Right lobe of liver (tissue), 4 donors: ENCODE data around the gene CAVIN3.

Source experiments
- POLR2A ChIP-seq: fragments of 450-650 bp; IDR thresholded peaks from one replicate; pipeline ENCODE4 v1.6.1; 2017; ENCODE audit warnings: antibody characterized with exemption, mild to moderate bottlenecking
- TF ChIP-seq, protein P1 (sequence below), 4 donors: fragments of 200-600 bp in 3 of 4; fragments of 450-650 bp in 1 of 4; IDR thresholded peaks; one replicate each; pipeline versions ENCODE4 v1.5.1 to v1.8.0; 2016 to 2022; ENCODE audit warnings: antibody characterized with exemption in 4 of 4, mild to moderate bottlenecking in 2 of 4
- donor health status: DM: no; HTN: no; CAD: no.
- donor health status: DM: no; HTN: no; CAD: no.
- donor health status: DM: no; HTN: yes; CAD: no.

DNA sequence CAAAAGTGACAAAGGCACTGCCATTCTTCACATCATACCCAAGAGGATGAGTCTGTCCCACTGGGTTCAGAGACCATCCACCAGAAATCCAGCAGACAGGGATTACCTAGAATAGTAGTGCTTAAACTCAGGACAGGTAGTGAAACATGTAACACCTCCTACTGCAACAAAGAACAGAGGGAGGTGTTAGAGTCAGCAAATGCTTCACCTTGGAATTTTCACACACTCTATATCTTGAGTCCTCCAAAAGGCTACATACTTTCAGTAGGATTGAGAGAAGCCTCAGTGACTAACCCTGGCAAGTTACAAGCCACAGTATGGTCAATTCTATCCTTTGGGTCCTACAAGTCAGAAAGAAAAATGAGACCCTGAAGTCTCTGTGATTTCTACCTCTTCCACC lies 6.0 kb upstream of the CAVIN3 start:
- TF ChIP-seq, protein P1, sequence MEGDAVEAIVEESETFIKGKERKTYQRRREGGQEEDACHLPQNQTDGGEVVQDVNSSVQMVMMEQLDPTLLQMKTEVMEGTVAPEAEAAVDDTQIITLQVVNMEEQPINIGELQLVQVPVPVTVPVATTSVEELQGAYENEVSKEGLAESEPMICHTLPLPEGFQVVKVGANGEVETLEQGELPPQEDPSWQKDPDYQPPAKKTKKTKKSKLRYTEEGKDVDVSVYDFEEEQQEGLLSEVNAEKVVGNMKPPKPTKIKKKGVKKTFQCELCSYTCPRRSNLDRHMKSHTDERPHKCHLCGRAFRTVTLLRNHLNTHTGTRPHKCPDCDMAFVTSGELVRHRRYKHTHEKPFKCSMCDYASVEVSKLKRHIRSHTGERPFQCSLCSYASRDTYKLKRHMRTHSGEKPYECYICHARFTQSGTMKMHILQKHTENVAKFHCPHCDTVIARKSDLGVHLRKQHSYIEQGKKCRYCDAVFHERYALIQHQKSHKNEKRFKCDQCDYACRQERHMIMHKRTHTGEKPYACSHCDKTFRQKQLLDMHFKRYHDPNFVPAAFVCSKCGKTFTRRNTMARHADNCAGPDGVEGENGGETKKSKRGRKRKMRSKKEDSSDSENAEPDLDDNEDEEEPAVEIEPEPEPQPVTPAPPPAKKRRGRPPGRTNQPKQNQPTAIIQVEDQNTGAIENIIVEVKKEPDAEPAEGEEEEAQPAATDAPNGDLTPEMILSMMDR (IDR thresholded peaks at IDR 0.05) = no peak
- TF ChIP-seq POLR2A = no peak
